Activated gamma-delta T cell treated with Interleukin-2 at 50 U/mL for 16 hours (primary cell): ENCODE results near the gene SOAT2.
"Not testable (repeated sequence)": the region's sequence is repeated elsewhere in the genome, so short reads cannot be mapped to it uniquely, and the experiment has no call there.

Experiments used
- DNase-seq: peaks from one replicate; pipeline ENCODE4 v3.0.0-alpha.2; 2020

SOAT2 gene

DNA sequence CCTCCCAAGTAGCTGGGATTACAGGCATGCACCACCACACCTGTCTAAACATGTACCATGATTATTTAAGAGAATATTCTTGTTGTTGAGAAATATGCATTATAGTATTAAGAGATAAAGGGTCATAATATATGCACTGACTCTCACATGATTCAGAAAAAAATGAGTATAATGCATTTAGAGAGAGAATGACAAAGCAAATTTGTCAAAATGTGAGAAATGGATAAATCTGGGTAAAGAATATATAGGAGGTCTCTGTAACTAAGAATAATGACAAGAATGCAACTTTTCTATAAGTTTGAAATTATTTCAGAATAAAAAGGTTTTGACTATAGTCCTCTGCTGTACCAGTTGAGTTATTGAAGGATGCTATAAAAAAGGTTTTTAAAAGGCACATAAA is 49.1 kb downstream of the SOAT2 start:
- DNase-seq = no peak

DNA sequence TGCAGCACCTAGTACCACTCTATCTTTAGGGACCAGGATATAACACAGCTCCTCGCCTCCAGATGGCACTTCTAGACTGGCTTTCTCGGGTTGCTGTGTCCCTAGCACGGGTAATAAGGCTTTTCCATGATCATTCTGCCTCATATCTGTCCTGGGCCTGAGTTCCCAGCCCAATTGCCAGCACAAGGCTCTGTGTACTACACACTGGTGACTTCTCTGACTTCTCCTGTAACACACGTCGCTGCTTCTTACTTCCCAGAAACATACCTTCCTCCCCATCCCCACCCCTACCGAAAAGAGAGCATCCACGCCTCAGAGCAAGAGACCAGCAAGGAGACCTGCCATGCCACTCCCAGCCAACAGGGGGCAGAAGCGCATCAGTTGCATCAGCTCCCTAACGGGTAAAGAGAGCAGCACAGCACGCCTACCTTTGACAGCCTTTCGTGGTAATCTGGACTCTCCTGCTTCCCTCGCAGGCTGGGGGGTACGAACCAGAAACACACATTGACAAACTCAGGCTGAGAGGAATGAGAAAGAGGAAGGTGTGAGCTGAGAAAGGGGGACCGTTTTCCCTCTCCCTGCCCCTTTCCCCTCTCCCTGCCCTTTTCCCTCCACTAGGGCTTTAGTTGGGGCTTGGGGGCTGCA is 56.0 kb downstream of the SOAT2 start:
- DNase-seq = peak; percentile 90

DNA sequence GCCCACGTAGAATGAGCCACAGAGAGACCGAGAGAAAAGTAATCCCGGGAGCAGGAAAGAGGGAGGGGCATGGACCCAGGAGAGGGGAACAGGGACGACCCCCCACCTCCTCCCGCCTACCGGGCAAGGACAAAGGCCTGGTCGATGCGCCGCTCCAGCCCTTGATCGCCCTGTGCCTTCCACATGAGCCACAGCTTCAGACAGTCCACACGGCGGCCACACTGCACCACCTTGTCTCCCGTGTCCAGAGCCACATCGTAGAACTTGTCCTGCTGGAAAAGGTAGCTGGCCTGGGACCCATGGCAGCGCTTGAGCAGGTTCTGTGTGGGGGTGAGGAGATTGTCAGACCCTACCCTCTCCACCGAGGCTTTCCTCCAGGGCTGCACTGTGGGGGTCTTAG is 56.7 kb downstream of the SOAT2 start:
- DNase-seq = no peak

DNA sequence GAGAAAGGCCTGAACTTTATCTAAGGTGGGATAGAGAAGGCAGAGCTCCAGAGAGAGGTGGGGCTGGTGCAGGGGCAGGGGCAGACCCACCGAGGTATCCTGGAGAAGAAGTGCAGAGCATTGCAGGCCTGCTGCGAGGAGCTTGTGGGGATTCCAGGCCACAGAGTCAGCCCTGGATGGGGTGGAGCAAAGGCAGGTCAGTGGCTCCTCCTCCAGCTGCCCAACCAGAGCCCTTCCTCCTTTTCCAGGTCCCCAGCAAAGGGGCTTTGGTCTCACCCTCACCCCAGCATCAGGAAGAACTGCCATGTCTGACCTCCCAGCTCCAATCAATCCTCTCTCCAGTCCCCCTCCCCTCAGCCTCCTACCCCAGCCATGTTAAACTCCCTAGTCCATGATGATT is 57.4 kb downstream of the SOAT2 start:
- no peak for DNase-seq

GRCh38 chr12:53161119-53161911 is 58.0 kb downstream of the SOAT2 start:
- no peak for DNase-seq

- DNase-seq = not testable (repeated sequence)
Measured at GRCh38 chr12:53163008-53163407, 59.7 kb downstream of the SOAT2 start.

GRCh38 chr12:53166837-53167236 is 63.6 kb downstream of the SOAT2 start:
- DNase-seq = no peak

- DNase-seq = no peak
Measured at GRCh38 chr12:53169644-53170043, 66.4 kb downstream of the SOAT2 start.

- DNase-seq = no peak
Measured at GRCh38 chr12:53170215-53170614, 66.9 kb downstream of the SOAT2 start.

GRCh38 chr12:53170876-53171724 is 67.8 kb downstream of the SOAT2 start:
- no peak for DNase-seq

- no peak for DNase-seq
Measured at GRCh38 chr12:53171725-53172329, 68.5 kb downstream of the SOAT2 start.

DNA sequence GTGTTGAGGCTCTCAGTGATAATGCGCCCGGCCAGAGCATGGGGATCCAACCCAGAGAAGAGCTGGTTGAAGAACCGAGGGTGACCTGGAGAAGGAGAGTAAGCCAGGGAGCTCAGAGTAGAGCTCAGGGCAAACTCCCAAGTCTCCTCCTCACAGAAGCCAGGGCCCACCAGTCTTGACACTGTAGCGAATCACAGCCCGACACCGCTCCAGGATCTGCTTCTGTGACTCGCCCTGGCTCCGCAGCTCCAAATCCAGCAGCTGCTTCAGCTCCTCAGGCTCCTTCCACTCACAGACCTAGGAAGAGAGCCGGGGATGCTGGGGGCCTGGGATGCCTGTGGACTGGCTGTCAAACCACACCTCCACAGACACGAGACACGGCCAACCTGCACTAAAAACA is 69.1 kb downstream of the SOAT2 start:
- DNase-seq = no peak

DNA sequence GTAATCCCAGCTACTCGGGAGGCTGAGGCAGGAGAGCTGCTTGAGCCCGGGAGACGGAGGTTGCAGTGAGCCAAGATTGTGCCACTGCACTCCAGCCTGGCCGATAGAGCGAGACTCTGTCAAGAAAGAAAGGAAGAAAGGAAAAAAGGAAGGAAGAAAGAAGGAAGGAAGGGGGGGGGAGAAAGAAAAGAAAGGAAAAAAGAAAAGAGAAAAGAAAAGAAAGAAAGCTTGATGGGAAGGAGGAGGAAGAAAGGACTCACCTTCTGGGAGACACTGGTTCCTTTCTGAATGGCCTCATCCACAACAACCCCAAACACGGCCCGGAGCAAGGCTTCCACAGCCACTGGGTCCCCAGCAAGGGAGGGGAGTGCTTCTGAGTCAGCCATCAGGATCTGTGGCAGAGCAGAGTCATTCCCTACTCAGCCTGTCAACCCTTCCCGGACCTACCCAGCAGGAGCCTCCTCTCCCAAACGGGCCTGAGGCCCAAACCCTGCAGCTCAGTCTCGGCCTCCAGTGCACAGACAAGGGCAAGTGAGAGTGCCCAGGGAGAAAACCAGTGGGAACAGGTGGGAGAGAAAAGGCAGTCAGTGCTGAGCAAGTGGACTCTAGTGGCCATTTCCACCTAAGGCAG is 69.9 kb downstream of the SOAT2 start:
- no peak for DNase-seq
